Spleen (tissue), 11 donors: ENCODE results near the gene KCNK13. TPM values are rescaled to one million over a fixed set of nuclear protein-coding genes. Genes with fewer than 3 reads are reported as not detected.

Experiments
- DNase-seq: peaks from one replicate; pipeline ENCODE4 v3.0.0-alpha.2; 2020
- H3K27ac ChIP-seq, 8 donors: fragments of 200-600 bp; sonication (generic) in 7 of 8; 1 replicate in 4 of 8; 2 replicates in 4 of 8; pipeline versions ENCODE4 v1.5.0 to v1.8.0; 2016 to 2021; ENCODE audit warnings: inconsistent platforms in 4 of 8, mild to moderate bottlenecking in 4 of 8, moderate library complexity in 1 of 8
- H3K27me3 ChIP-seq, 7 donors: fragments of 200-600 bp; sonication (generic) in 6 of 7; replicated peaks in 1 of 7; 1 replicate in 4 of 7; 2 replicates in 3 of 7; pipeline versions ENCODE4 v1.5.0 to v1.8.0; 2016 to 2021; ENCODE audit warnings: inconsistent platforms in 3 of 7, mild to moderate bottlenecking in 1 of 7
- H3K36me3 ChIP-seq, 6 donors: fragments of 200-600 bp; sonication (generic) in 5 of 6; 1 replicate in 4 of 6; 2 replicates in 2 of 6; pipeline versions ENCODE4 v1.5.0 to v1.8.0; 2016 to 2021; ENCODE audit warnings: inconsistent platforms in 2 of 6
- H3K4me1 ChIP-seq, 6 donors: fragments of 200-600 bp; sonication (generic) in 5 of 6; 1 replicate in 3 of 6; 2 replicates in 3 of 6; pipeline versions ENCODE4 v1.5.0 to v1.8.0; 2016 to 2021; ENCODE audit warnings: inconsistent platforms in 3 of 6
- H3K4me3 ChIP-seq, 8 donors: fragments of 200-600 bp; sonication (generic) in 7 of 8; 1 replicate in 4 of 8; 2 replicates in 4 of 8; pipeline versions ENCODE4 v1.5.0 to v1.8.0; 2016 to 2021; ENCODE audit warnings: inconsistent platforms in 4 of 8, mild to moderate bottlenecking in 4 of 8, moderate library complexity in 2 of 8
- H3K9me3 ChIP-seq, 8 donors: fragments of 200-600 bp; sonication (generic) in 7 of 8; 1 replicate in 4 of 8; 2 replicates in 4 of 8; pipeline versions ENCODE4 v1.5.0 to v1.8.0; 2016 to 2021; ENCODE audit warnings: inconsistent platforms in 4 of 8
- POLR2A ChIP-seq, 3 donors: fragments of 450-650 bp; IDR thresholded peaks; one replicate each; pipeline ENCODE4 v1.5.1; 2017; ENCODE audit warnings: antibody characterized with exemption in 3 of 3, mild to moderate bottlenecking in 1 of 3
- POLR2AphosphoS5 ChIP-seq, 3 donors: sonication (generic); formaldehyde crosslinking; IDR thresholded peaks; one replicate each; pipeline ENCODE4 v1.5.1; 2017; ENCODE audit warnings: antibody characterized with exemption in 3 of 3
- WGBS, 5 donors: extraction: QIAGEN DNeasy Blood & Tissue Kit in 3 of 5; methylation state at CpG; one replicate each; pipeline versions ENCODE4 v1.1.5 to v1.1.7; 2013 to 2018; 5-methylcytosine and 5-hydroxymethylcytosine counted together
- intact Hi-C: fragments of 100-400 bp; cut with DNase I; formaldehyde crosslinking; loops from one replicate; pipeline ENCODE4 v1.15.0; 2023; ENCODE audit warnings: low total_unique reads
- polyA plus RNA-seq, 3 donors: library from polyadenylated mRNA; stranded (reverse); fragments of 200-250 nt; gene quantifications; one replicate each; pipeline ENCODE4 v1.2.1, GENCODE V29; 2013
- total RNA-seq, 7 donors: library from RNA; depleted of rRNA in 3 of 7; stranded (reverse); fragments of >200 nt in 3 of 7; fragmentation: NEBNext Ultra II Directional in 4 of 7; extraction: Animal tissue kit (Norgen Biotek cat#: 25700) in 4 of 7; gene quantifications; one replicate each; pipeline versions ENCODE4 v1.1.0 to v1.2.1, GENCODE V29; 2016 to 2021
- TF ChIP-seq, protein P1 (sequence below), 11 experiments: fragments of 200-600 bp in 7 of 11; fragments of 450-650 bp in 4 of 11; sonication (generic) in 4 of 11; IDR thresholded peaks in 8 of 11; conservative IDR thresholded peaks in 3 of 11; 1 replicate in 7 of 11; 2 replicates in 4 of 11; pipeline versions ENCODE4 v1.4.0 to v1.8.0; 2016 to 2021; ENCODE audit warnings: antibody characterized with exemption in 11 of 11, inconsistent platforms in 4 of 11, mild to moderate bottlenecking in 1 of 11
- donor health status: healthy with polysubstance abuse.
- donor health status: DM: no; HTN: no; CAD: no; lungs with moderate emphysema.
- donor health status: DM: no; HTN: no; CAD: no.
- donor health status: Bipolar disorder and iron deficiency.
- donor health status: healthy.
- donor health status: DM: no; HTN: no; CAD: no.
- donor health status: DM: yes; HTN: yes; CAD: no.

KCNK13 gene
- total and polyA plus RNA-seq, 10 donors, result 0.33 to 1.4 (median 0.94) TPM

DNA sequence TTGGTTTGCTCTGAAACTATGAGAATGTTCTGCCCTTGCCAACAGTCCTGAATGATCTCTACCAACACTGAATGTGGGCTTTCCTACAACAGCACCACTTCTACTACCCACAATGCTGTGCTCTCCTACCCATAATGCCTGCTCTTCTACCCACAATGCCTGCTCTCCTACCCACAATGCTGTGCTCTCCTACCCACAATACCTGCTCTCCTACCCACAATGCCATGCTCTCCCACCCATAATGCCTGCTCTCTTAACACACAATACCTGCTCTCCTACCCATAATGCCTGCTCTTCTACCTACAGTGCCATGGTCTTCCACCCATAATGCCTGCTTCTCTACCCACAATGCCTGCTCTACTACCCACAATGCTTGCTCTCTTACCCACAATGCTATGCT lies 92.3 kb downstream of the KCNK13 start:
- TF ChIP-seq POLR2AphosphoS5 (IDR thresholded peaks at IDR 0.05) (no peak), POLR2A (IDR thresholded peaks at IDR 0.05) (no peak)
- TF ChIP-seq, protein P1, sequence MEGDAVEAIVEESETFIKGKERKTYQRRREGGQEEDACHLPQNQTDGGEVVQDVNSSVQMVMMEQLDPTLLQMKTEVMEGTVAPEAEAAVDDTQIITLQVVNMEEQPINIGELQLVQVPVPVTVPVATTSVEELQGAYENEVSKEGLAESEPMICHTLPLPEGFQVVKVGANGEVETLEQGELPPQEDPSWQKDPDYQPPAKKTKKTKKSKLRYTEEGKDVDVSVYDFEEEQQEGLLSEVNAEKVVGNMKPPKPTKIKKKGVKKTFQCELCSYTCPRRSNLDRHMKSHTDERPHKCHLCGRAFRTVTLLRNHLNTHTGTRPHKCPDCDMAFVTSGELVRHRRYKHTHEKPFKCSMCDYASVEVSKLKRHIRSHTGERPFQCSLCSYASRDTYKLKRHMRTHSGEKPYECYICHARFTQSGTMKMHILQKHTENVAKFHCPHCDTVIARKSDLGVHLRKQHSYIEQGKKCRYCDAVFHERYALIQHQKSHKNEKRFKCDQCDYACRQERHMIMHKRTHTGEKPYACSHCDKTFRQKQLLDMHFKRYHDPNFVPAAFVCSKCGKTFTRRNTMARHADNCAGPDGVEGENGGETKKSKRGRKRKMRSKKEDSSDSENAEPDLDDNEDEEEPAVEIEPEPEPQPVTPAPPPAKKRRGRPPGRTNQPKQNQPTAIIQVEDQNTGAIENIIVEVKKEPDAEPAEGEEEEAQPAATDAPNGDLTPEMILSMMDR (IDR thresholded peaks at IDR 0.05 in 8 of 11, conservative IDR thresholded peaks at IDR 0.05 in 3 of 11), result no peak
- intact Hi-C loops, result no loop called here

DNA sequence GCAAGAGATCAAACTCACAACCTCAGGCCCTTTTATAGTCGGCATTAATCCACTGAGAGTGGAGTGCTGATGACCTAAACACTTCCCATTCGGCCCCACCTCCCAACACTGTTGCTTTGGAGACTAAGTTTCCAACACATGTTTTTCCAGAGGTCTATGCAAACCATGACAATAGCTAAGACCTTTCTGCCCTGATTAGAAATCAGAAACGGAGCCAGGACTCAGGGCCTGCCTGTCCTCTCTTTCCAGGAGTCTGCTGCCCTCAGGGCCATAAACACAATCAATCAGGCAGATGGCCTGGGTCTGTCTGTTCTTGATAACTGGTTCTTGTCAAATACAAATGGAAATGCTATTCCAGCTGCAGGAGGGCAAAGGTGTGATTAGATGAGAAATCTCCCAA lies 97.4 kb downstream of the KCNK13 start:
- no peak for DNase-seq
- H3K4me3 ChIP-seq, result no peak overlapping the region
- TF ChIP-seq, protein P1 (IDR thresholded peaks at IDR 0.05 in 8 of 11, conservative IDR thresholded peaks at IDR 0.05 in 3 of 11), result no peak
- TF ChIP-seq POLR2AphosphoS5 (IDR thresholded peaks at IDR 0.05), result no peak
- no peak for TF ChIP-seq POLR2A (IDR thresholded peaks at IDR 0.05)
- no peak overlapping the region for H3K27ac ChIP-seq
- peaks cover 0 to 3% (median 0%) of the 10 kb centered on the region in 8 donors for H3K9me3 ChIP-seq
- WGBS, 5 donors, result 58 to 61% (median 59%) methylated on average over 3 of the region's 3 CpGs
- no peaks in the 10 kb centered on the region for H3K36me3 ChIP-seq
- peaks cover 0 to 7% (median 0%) of the 10 kb centered on the region in 7 donors for H3K27me3 ChIP-seq
- H3K4me1 ChIP-seq, result no peaks in the 10 kb centered on the region
- intact Hi-C loops, result no loop called here

More for the DNA sequence above, 92.3 kb downstream of the KCNK13 start:
- Histone ChIP-seq H3K27ac (no peak overlapping the region), H3K4me1 (no peaks in the 10 kb centered on the region), H3K9me3 (peaks cover 0 to 8% (median 0%) of the 10 kb centered on the region in 8 donors), H3K27me3 (peaks cover 0 to 7% (median 0%) of the 10 kb centered on the region in 7 donors), H3K4me3 (no peak overlapping the region), H3K36me3 (no peaks in the 10 kb centered on the region)
- no peak for DNase-seq

DNA sequence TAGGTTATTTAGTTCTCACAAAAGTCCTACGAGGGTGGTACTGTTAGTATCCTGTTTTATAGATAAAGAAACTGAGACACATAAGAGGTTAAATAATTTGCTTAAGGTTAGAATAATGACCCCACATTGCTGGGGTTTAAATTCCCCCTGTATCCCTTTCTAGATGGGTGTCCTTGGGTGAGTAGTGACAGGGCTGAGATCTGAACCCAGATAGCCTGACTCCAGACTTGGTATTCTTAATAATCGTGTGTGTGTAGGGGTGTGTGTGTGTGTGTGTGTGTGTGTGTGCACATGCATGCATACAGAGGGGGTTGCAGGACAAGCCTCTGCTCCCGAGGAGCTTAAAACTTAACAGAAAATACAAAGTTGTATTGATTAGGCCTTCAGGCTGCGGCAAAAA lies 97.9 kb downstream of the KCNK13 start:
- intact Hi-C loops, result no loop called here

DNA sequence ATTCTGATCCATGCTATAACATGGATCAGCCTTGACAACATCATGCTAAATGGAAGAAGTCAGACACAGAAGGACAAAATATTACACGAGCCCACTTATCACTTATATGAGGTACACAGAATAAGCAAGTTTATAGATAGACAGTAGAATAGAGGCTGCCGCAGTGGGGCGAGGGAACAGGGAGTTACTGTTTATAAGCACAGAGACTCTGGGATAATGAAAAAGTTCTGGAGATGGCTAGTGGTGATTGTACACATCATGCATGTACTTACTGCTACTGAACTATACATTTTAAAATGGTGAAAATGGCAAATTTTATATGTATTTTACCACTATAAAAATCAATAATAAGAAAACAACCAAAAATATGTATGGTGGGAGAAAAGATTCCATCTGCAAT lies 99.3 kb downstream of the KCNK13 start:
- no peak for DNase-seq
- no peaks in the 10 kb centered on the region for H3K36me3 ChIP-seq
- no peak for TF ChIP-seq POLR2A (IDR thresholded peaks at IDR 0.05)
- TF ChIP-seq POLR2AphosphoS5 (IDR thresholded peaks at IDR 0.05), result no peak
- TF ChIP-seq, protein P1 (IDR thresholded peaks at IDR 0.05 in 8 of 11, conservative IDR thresholded peaks at IDR 0.05 in 3 of 11), result no peak
- intact Hi-C loops, result no loop called here
- 84 to 94% (median 90%) methylated on average over 3 of the region's 3 CpGs for WGBS, 5 donors
- no peaks in the 10 kb centered on the region for H3K4me1 ChIP-seq
- no peaks in the 10 kb centered on the region for H3K27me3 ChIP-seq
- no peak overlapping the region for H3K27ac ChIP-seq
- H3K9me3 ChIP-seq, result peaks cover 0 to 4% (median 0%) of the 10 kb centered on the region in 8 donors
- H3K4me3 ChIP-seq, result no peak overlapping the region

More for the DNA sequence above, 97.9 kb downstream of the KCNK13 start:
- TF ChIP-seq POLR2A (IDR thresholded peaks at IDR 0.05) (no peak), POLR2AphosphoS5 (IDR thresholded peaks at IDR 0.05) (no peak)
- TF ChIP-seq, protein P1 (IDR thresholded peaks at IDR 0.05 in 8 of 11, conservative IDR thresholded peaks at IDR 0.05 in 3 of 11), result no peak
- Histone ChIP-seq H3K9me3 (no peaks in the 10 kb centered on the region), H3K27me3 (peaks cover 0 to 7% (median 0%) of the 10 kb centered on the region in 7 donors), H3K27ac (no peak overlapping the region), H3K4me3 (no peak overlapping the region), H3K36me3 (no peaks in the 10 kb centered on the region), H3K4me1 (no peaks in the 10 kb centered on the region)
- WGBS, 5 donors, result 51 to 57% (median 55%) methylated on average over 4 of the region's 4 CpGs
- no peak for DNase-seq
